NOMO-1 (cell line): ENCODE measurements around the gene SMPD4.
"Not testable (repeated sequence)": the region's sequence is repeated elsewhere in the genome, so short reads cannot be mapped to it uniquely, and the experiment has no call there.

Experiments used
- DNase-seq, 2 experiments: peaks; one replicate each; lab custom pipeline; 2025; ENCODE audit not compliant: unreplicated experiment in 2 of 2; lab: John Stamatoyannopoulos, UW

Gene SMPD4

GRCh38 chr2:130181325-130181879 is at the start of gene SMPD4:
Gene SMPD4, minus strand, starts transcription at chr2:130181602. Its CDS starts 5,010 bp downstream, at chr2:130176592.
- peak; percentile 83 to 87 for DNase-seq

GRCh38 chr2:130230907-130231306 is 49.5 kb upstream of the SMPD4 start:
- not testable (repeated sequence) for DNase-seq

- not testable (repeated sequence) for DNase-seq
Measured at GRCh38 chr2:130230376-130230775, 49.0 kb upstream of the SMPD4 start.

- not testable (repeated sequence) for DNase-seq
Measured at GRCh38 chr2:130229161-130229510, 47.7 kb upstream of the SMPD4 start.

- not testable (repeated sequence) for DNase-seq
Measured at GRCh38 chr2:130228467-130229160, 47.2 kb upstream of the SMPD4 start.

GRCh38 chr2:130228005-130228404 is 46.6 kb upstream of the SMPD4 start:
- DNase-seq = not testable (repeated sequence)

- DNase-seq = not testable (repeated sequence)
Measured at GRCh38 chr2:130222523-130222922, 41.1 kb upstream of the SMPD4 start.

GRCh38 chr2:130220505-130220904 is 39.1 kb upstream of the SMPD4 start:
- not testable (repeated sequence) for DNase-seq

GRCh38 chr2:130219147-130219546 is 37.7 kb upstream of the SMPD4 start:
- DNase-seq = not testable (repeated sequence)

- not testable (repeated sequence) for DNase-seq
Measured at GRCh38 chr2:130207051-130207450, 25.6 kb upstream of the SMPD4 start.

GRCh38 chr2:130203150-130203549 is 21.7 kb upstream of the SMPD4 start:
- not testable (repeated sequence) for DNase-seq

GRCh38 chr2:130202518-130202917 is 21.1 kb upstream of the SMPD4 start:
- DNase-seq = not testable (repeated sequence)

- no peak for DNase-seq
Measured at GRCh38 chr2:130198343-130198742, 16.9 kb upstream of the SMPD4 start, which contains the start of gene TUBA3E. Gene TUBA3E, minus strand, starts transcription at chr2:130198439. Its CDS starts 79 bp downstream, at chr2:130198360.

GRCh38 chr2:130196052-130196451 is 14.7 kb upstream of the SMPD4 start:
- not testable (repeated sequence) for DNase-seq

GRCh38 chr2:130195089-130195635 is 13.8 kb upstream of the SMPD4 start:
- DNase-seq = not testable (repeated sequence)

GRCh38 chr2:130193824-130194223 is 12.4 kb upstream of the SMPD4 start:
- not testable (repeated sequence) for DNase-seq

- DNase-seq = not testable (repeated sequence)
Measured at GRCh38 chr2:130192451-130192850, 11.0 kb upstream of the SMPD4 start.

GRCh38 chr2:130191319-130191718 is 9.9 kb upstream of the SMPD4 start:
- DNase-seq = not testable (repeated sequence)

- DNase-seq = no peak
Measured at GRCh38 chr2:130190237-130190636, 8.8 kb upstream of the SMPD4 start.

- not testable (repeated sequence) for DNase-seq
Measured at GRCh38 chr2:130188958-130189357, 7.6 kb upstream of the SMPD4 start.

- not testable (repeated sequence) for DNase-seq
Measured at GRCh38 chr2:130187859-130188792, 6.7 kb upstream of the SMPD4 start.
